SKM-1 treated with dmso at 0.1 percent for 144 hours (cell line): ENCODE results near the gene FAM90A26.
"Not testable (repeated sequence)": the region's sequence is repeated elsewhere in the genome, so short reads cannot be mapped to it uniquely, and the experiment has no call there.

Experiments
- DNase-seq: peaks from one replicate; lab custom pipeline; 2025; ENCODE audit not compliant: unreplicated experiment; lab: John Stamatoyannopoulos, UW

The FAM90A26 gene

GRCh38 chr4:9158392-9158791, 11.8 kb upstream of the FAM90A26 start:
- DNase-seq, result not testable (repeated sequence)

- not testable (repeated sequence) for DNase-seq
Observed at GRCh38 chr4:9160046-9160445, 10.2 kb upstream of the FAM90A26 start.

GRCh38 chr4:9165990-9166389, 4.2 kb upstream of the FAM90A26 start:
- not testable (repeated sequence) for DNase-seq

- not testable (repeated sequence) for DNase-seq
Observed at GRCh38 chr4:9210357-9210756, 40.1 kb downstream of the FAM90A26 start, which contains the start of gene USP17L10. TSS of gene USP17L10 (plus strand) at chr4:9210657. CDS start at chr4:9210657, 0 bp downstream.

- not testable (repeated sequence) for DNase-seq
Observed at GRCh38 chr4:9214701-9215100, 44.5 kb downstream of the FAM90A26 start.

- not testable (repeated sequence) for DNase-seq
Observed at GRCh38 chr4:9215105-9215504, 44.9 kb downstream of the FAM90A26 start, which contains the start of gene USP17L11. TSS of gene USP17L11 (plus strand) at chr4:9215405. CDS start at chr4:9215405, 0 bp downstream.

GRCh38 chr4:9219852-9220251, 49.6 kb downstream of the FAM90A26 start, which contains the start of gene USP17L12:
TSS of gene USP17L12 (plus strand) at chr4:9220152. CDS start at chr4:9220152, 0 bp downstream.
- not testable (repeated sequence) for DNase-seq

GRCh38 chr4:9224596-9224995, 54.4 kb downstream of the FAM90A26 start, which contains the start of gene USP17L13:
TSS of gene USP17L13 (plus strand) at chr4:9224896. CDS start at chr4:9224896, 0 bp downstream.
- not testable (repeated sequence) for DNase-seq
